Esophagus squamous epithelium (tissue), 5 donors: ENCODE data around the gene ABT1. TPM values are rescaled to one million over a fixed set of nuclear protein-coding genes. Genes with fewer than 3 reads are reported as not detected.
A peak's percentile ranks its signal among the peaks of the same experiment; 100 is the strongest.

Source experiments
- DNase-seq: peaks from one replicate; lab custom pipeline; 2025; lab: John Stamatoyannopoulos, UW
- H3K27ac ChIP-seq, 4 donors: fragments of 200-600 bp; sonication (generic); one replicate each; pipeline ENCODE4 v1.5.1; 2016 to 2019; ENCODE audit warnings: mild to moderate bottlenecking in 1 of 4
- H3K27me3 ChIP-seq, 4 donors: fragments of 200-600 bp; sonication (generic); 1 replicate in 3 of 4; 2 replicates in 1 of 4; pipeline versions ENCODE4 v1.5.1 to v1.6.0; 2017 to 2021; ENCODE audit warnings: antibody characterized with exemption in 1 of 4
- H3K36me3 ChIP-seq, 3 donors: fragments of 200-600 bp; sonication (generic); one replicate each; pipeline ENCODE4 v1.5.1; 2016 to 2019
- H3K4me1 ChIP-seq, 3 donors: fragments of 200-600 bp; sonication (generic); one replicate each; pipeline ENCODE4 v1.5.1; 2017 to 2019
- H3K4me3 ChIP-seq, 4 donors: fragments of 200-600 bp; sonication (generic); 1 replicate in 3 of 4; 2 replicates in 1 of 4; pipeline ENCODE4 v1.5.1; 2016 to 2019; ENCODE audit warnings: mild to moderate bottlenecking in 2 of 4, moderate library complexity in 1 of 4
- H3K9me3 ChIP-seq, 3 donors: fragments of 200-600 bp; sonication (generic); one replicate each; pipeline ENCODE4 v1.5.1; 2016 to 2019
- CTCF ChIP-seq, 6 experiments: fragments of 450-650 bp in 4 of 6; fragments of 200-600 bp in 2 of 6; sonication (generic) in 2 of 6; IDR thresholded peaks; one replicate each; pipeline ENCODE4 v1.5.1; 2016 to 2019; ENCODE audit warnings: antibody characterized with exemption in 6 of 6, mild to moderate bottlenecking in 4 of 6, moderate library complexity in 4 of 6
- POLR2A ChIP-seq, 4 donors: fragments of 450-650 bp; IDR thresholded peaks; one replicate each; pipeline ENCODE4 v1.6.1; 2017; ENCODE audit warnings: antibody characterized with exemption in 4 of 4, mild to moderate bottlenecking in 4 of 4, moderate library complexity in 3 of 4
- WGBS, 2 donors: methylation state at CpG; one replicate each; pipeline ENCODE4 v1.1.5; 2018; 5-methylcytosine and 5-hydroxymethylcytosine counted together
- intact Hi-C: fragments of 100-400 bp; cut with DNase I; formaldehyde crosslinking; loops from one replicate; pipeline ENCODE4 v1.15.0; 2022
- total RNA-seq, 4 donors: library from RNA; depleted of rRNA; stranded (reverse); fragments of >200 nt; gene quantifications; one replicate each; pipeline ENCODE4 v1.1.0, GENCODE V29; 2016
- donor health status: DM: yes; HTN: yes; CAD: no.

Gene ABT1
- total RNA-seq, 4 donors from 2014 or later: 16.0 to 23.5 (median 17.1) TPM

GRCh38 chr6:26597389-26597766 is 625 bp downstream of the ABT1 start:
- Histone ChIP-seq H3K27ac (peak overlapping the region; percentile 87 to 93 (median 92)), H3K36me3 (peaks cover 0 to 27% (median 10%) of the 10 kb centered on the region in 3 donors), H3K4me3 (peak overlapping the region; percentile 78 to 97 (median 90)), H3K4me1 (peaks cover 9 to 32% (median 12%) of the 10 kb centered on the region in 3 donors), H3K9me3 (no peaks in the 10 kb centered on the region), H3K27me3 (peaks cover 0 to 28% (median 5%) of the 10 kb centered on the region in 4 donors)
- 0 to 1% methylated on average over 8 to 10 of the region's 10 CpGs for whole genome bisulfite sequencing, 2 donors
- no peak for DNase-seq
- intact Hi-C loops: no loop called here
- TF ChIP-seq CTCF (IDR thresholded peaks at IDR 0.05) (no peak), POLR2A (IDR thresholded peaks at IDR 0.05) (no peak)

- TF ChIP-seq POLR2A (IDR thresholded peaks at IDR 0.05) (no peak), CTCF (IDR thresholded peaks at IDR 0.05) (no peak)
Observed at GRCh38 chr6:26597821-26598220, 1.1 kb downstream of the ABT1 start.

GRCh38 chr6:26598267-26598666 is 1.5 kb downstream of the ABT1 start:
- TF ChIP-seq POLR2A (IDR thresholded peaks at IDR 0.05): no peak
- TF ChIP-seq CTCF (IDR thresholded peaks at IDR 0.05): no peak
- DNase-seq: no peak
- 91 to 96% methylated on average over 14 to 15 of the region's 22 CpGs for whole genome bisulfite sequencing, 2 donors
- peaks cover 0 to 19% (median 4%) of the 10 kb centered on the region in 4 donors for H3K27me3 ChIP-seq
- peaks cover 0 to 27% (median 10%) of the 10 kb centered on the region in 3 donors for H3K36me3 ChIP-seq
- intact Hi-C loops: no loop called here
- no peaks in the 10 kb centered on the region for H3K9me3 ChIP-seq
- H3K4me3 ChIP-seq: peak overlapping the region in 2 of 4 donors; percentile 78 to 90
- no peak overlapping the region for H3K27ac ChIP-seq
- peaks cover 9 to 32% (median 12%) of the 10 kb centered on the region in 3 donors for H3K4me1 ChIP-seq

More at GRCh38 chr6:26597821-26598220, 1.1 kb downstream of the ABT1 start:
- Histone ChIP-seq H3K27me3 (peaks cover 0 to 23% (median 5%) of the 10 kb centered on the region in 4 donors), H3K9me3 (no peaks in the 10 kb centered on the region), H3K36me3 (peaks cover 0 to 27% (median 10%) of the 10 kb centered on the region in 3 donors), H3K4me1 (peaks cover 9 to 32% (median 12%) of the 10 kb centered on the region in 3 donors), H3K27ac (peak overlapping the region in 3 of 4 donors; percentile 87 to 92 (median 91)), H3K4me3 (peak overlapping the region; percentile 78 to 97 (median 90))
- no peak for DNase-seq
- 54 to 70% methylated on average over 12 to 20 of the region's 21 CpGs for WGBS, 2 donors
- intact Hi-C loops: no loop called here

- Histone ChIP-seq H3K4me1 (peaks cover 9 to 32% (median 12%) of the 10 kb centered on the region in 3 donors), H3K36me3 (peaks cover 0 to 27% (median 10%) of the 10 kb centered on the region in 3 donors), H3K27me3 (peaks cover 0 to 10% (median 0%) of the 10 kb centered on the region in 4 donors), H3K4me3 (no peak overlapping the region), H3K27ac (no peak overlapping the region), H3K9me3 (no peaks in the 10 kb centered on the region)
- WGBS, 2 donors: 67 to 69% methylated on average over 1 of the region's 1 CpG
- intact Hi-C loops: no loop called here
- TF ChIP-seq POLR2A (IDR thresholded peaks at IDR 0.05): no peak
- no peak for TF ChIP-seq CTCF (IDR thresholded peaks at IDR 0.05)
- no peak for DNase-seq
Observed at GRCh38 chr6:26599134-26599533, 2.4 kb downstream of the ABT1 start.

GRCh38 chr6:26599591-26599990 is 2.8 kb downstream of the ABT1 start:
- Histone ChIP-seq H3K4me1 (peaks cover 9 to 32% (median 12%) of the 10 kb centered on the region in 3 donors), H3K9me3 (no peaks in the 10 kb centered on the region), H3K27me3 (peaks cover 0 to 6% (median 0%) of the 10 kb centered on the region in 4 donors), H3K27ac (no peak overlapping the region), H3K4me3 (no peak overlapping the region), H3K36me3 (peaks cover 0 to 27% (median 10%) of the 10 kb centered on the region in 3 donors)
- TF ChIP-seq CTCF (IDR thresholded peaks at IDR 0.05) (no peak), POLR2A (IDR thresholded peaks at IDR 0.05) (no peak)
- 56 to 65% methylated on average over 1 of the region's 1 CpG for WGBS, 2 donors
- no peak for DNase-seq
- intact Hi-C loops: no loop called here
